SK-N-SH treated with all-trans-retinoic acid at 6 μM for 48 hours (cell line): ENCODE results near the gene TMEM150A.

ENCODE experiments used
- ATAC-seq: fragments of 200-7000 bp; cut with Tn5 transposase; 3 replicates; pipeline ENCODE4 v1.9.1; 2020; ENCODE audit warnings: mild to moderate bottlenecking, moderate library complexity
- ARNTL ChIP-seq: fragments of 450-650 bp; formaldehyde crosslinking; IDR thresholded peaks from 2 replicates; pipeline ENCODE4 v1.5.0; 2020; ENCODE audit warnings: low read depth, mild to moderate bottlenecking, moderate library complexity, borderline replicate concordance
- BACH2 ChIP-seq: fragments of 250-450 bp; sonication (Bioruptor Pico); IDR thresholded peaks from 2 replicates; pipeline ENCODE4 v1.9.0; 2021; ENCODE audit warnings: mild to moderate bottlenecking, borderline replicate concordance
- CSDC2 ChIP-seq: fragments of 250-450 bp; sonication (Bioruptor Pico); IDR thresholded peaks from 2 replicates; pipeline ENCODE4 v1.5.0; 2020; ENCODE audit warnings: mild to moderate bottlenecking, moderate library complexity
- CSRNP3 ChIP-seq: fragments of 250-450 bp; sonication (Bioruptor Pico); IDR thresholded peaks from 2 replicates; pipeline ENCODE4 v1.5.1; 2021; ENCODE audit warnings: mild to moderate bottlenecking, moderate library complexity
- ESRRG ChIP-seq: fragments of 250-450 bp; sonication (Bioruptor Pico); IDR thresholded peaks from 2 replicates; pipeline ENCODE4 v1.6.1; 2021; ENCODE audit warnings: mild to moderate bottlenecking
- GLIS3 ChIP-seq: fragments of 250-450 bp; sonication (Bioruptor Pico); IDR thresholded peaks from 2 replicates; pipeline ENCODE4 v1.5.0; 2020; ENCODE audit warnings: mild to moderate bottlenecking, moderate library complexity
- ISL1 ChIP-seq: fragments of 250-450 bp; sonication (Bioruptor Pico); IDR thresholded peaks from 2 replicates; pipeline ENCODE4 v2.1.2; 2022; ENCODE audit warnings: mild to moderate bottlenecking, moderate library complexity
- OSR1 ChIP-seq: fragments of 250-450 bp; sonication (Bioruptor Pico); IDR thresholded peaks from 2 replicates; pipeline ENCODE4 v1.8.0; 2022; ENCODE audit warnings: moderate library complexity, mild to moderate bottlenecking, inconsistent platforms
- PATZ1 ChIP-seq: fragments of 250-450 bp; sonication (Bioruptor Pico); IDR thresholded peaks from 2 replicates; pipeline ENCODE4 v1.8.0; 2020; ENCODE audit warnings: mild to moderate bottlenecking, moderate library complexity, borderline replicate concordance
- POU6F1 ChIP-seq: fragments of 250-450 bp; sonication (Bioruptor Pico); IDR thresholded peaks from 2 replicates; pipeline ENCODE4 v1.8.0; 2021; ENCODE audit warnings: low read depth, mild to moderate bottlenecking, moderate library complexity, borderline replicate concordance
- PPARA ChIP-seq: fragments of 250-450 bp; sonication (Bioruptor Pico); IDR thresholded peaks from 2 replicates; pipeline ENCODE4 v1.5.0; 2020; ENCODE audit warnings: mild to moderate bottlenecking, borderline replicate concordance
- RARB ChIP-seq: fragments of 250-450 bp; sonication (Bioruptor Pico); IDR thresholded peaks from 2 replicates; pipeline ENCODE4 v1.8.0; 2021; ENCODE audit warnings: mild to moderate bottlenecking, moderate library complexity
- SNAI2 ChIP-seq: fragments of 250-450 bp; sonication (Bioruptor Pico); IDR thresholded peaks from 2 replicates; pipeline ENCODE4 v1.5.0; 2020; ENCODE audit warnings: mild to moderate bottlenecking, moderate library complexity
- TCF4 ChIP-seq: fragments of 250-450 bp; sonication (Bioruptor Pico); IDR thresholded peaks from 2 replicates; pipeline ENCODE4 v1.8.0; 2021; ENCODE audit warnings: mild to moderate bottlenecking, moderate library complexity, borderline replicate concordance
- TSHZ2 ChIP-seq: fragments of 250-450 bp; sonication (Bioruptor Pico); IDR thresholded peaks from 2 replicates; pipeline ENCODE4 v1.5.0; 2020; ENCODE audit warnings: mild to moderate bottlenecking, moderate library complexity
- ZC3H10 ChIP-seq: fragments of 250-450 bp; sonication (Bioruptor Pico); IDR thresholded peaks from 2 replicates; pipeline ENCODE4 v1.5.1; 2021; ENCODE audit warnings: mild to moderate bottlenecking, moderate library complexity
- ZFP3 ChIP-seq: fragments of 250-450 bp; sonication (Bioruptor Pico); IDR thresholded peaks from 2 replicates; pipeline ENCODE4 v1.5.0; 2020; ENCODE audit warnings: mild to moderate bottlenecking, moderate library complexity
- ZFP30 ChIP-seq: fragments of 450-650 bp; formaldehyde crosslinking; IDR thresholded peaks from 2 replicates; pipeline ENCODE4 v1.5.0; 2022; ENCODE audit warnings: mild to moderate bottlenecking, moderate library complexity
- ZNF565 ChIP-seq: fragments of 450-650 bp; formaldehyde crosslinking; conservative IDR thresholded peaks from 2 replicates; pipeline ENCODE4 v1.5.0; 2020; ENCODE audit warnings: low read depth, mild to moderate bottlenecking, moderate library complexity
- ZNF70 ChIP-seq: fragments of 450-650 bp; formaldehyde crosslinking; IDR thresholded peaks from 2 replicates; pipeline ENCODE4 v1.5.0; 2020; ENCODE audit warnings: mild to moderate bottlenecking, moderate library complexity
- ZNF8 ChIP-seq: fragments of 450-650 bp; formaldehyde crosslinking; IDR thresholded peaks from 2 replicates; pipeline ENCODE4 v1.5.0; 2020; ENCODE audit warnings: mild to moderate bottlenecking, moderate library complexity

The TMEM150A gene

GRCh38 chr2:85549095-85549494, 53.4 kb downstream of the TMEM150A start:
- no peak for TF ChIP-seq ZC3H10
- TF ChIP-seq ZFP30 (CRISPR knock-in tag) = no peak
- TF ChIP-seq CSRNP3 (CRISPR knock-in tag) = no peak
- TF ChIP-seq BACH2 (CRISPR knock-in tag) = no peak
- no peak for TF ChIP-seq ZNF8 (CRISPR knock-in tag)
- TF ChIP-seq SNAI2 = no peak
- TF ChIP-seq PATZ1 = no peak
- no peak for TF ChIP-seq POU6F1
- no peak for TF ChIP-seq OSR1 (CRISPR knock-in tag)
- TF ChIP-seq RARB = no peak
- TF ChIP-seq ZNF70 (CRISPR knock-in tag) = no peak
- TF ChIP-seq GLIS3 = no peak
- no peak for TF ChIP-seq ARNTL (CRISPR knock-in tag)
- TF ChIP-seq TSHZ2 = no peak
- TF ChIP-seq PPARA (CRISPR knock-in tag) = no peak
- TF ChIP-seq ZFP3 (CRISPR knock-in tag) = no peak
- no peak for TF ChIP-seq CSDC2 (CRISPR knock-in tag)
- TF ChIP-seq ZNF565 = no peak
- TF ChIP-seq ESRRG (CRISPR knock-in tag) = no peak
- TF ChIP-seq TCF4 = no peak
- TF ChIP-seq, all 23 proteins: peak for 0
- no peak for ATAC-seq

GRCh38 chr2:85548608-85548900, 53.9 kb downstream of the TMEM150A start:
- no peak; the same call in 2 of the 3 replicates for ATAC-seq
- TF ChIP-seq ZFP3 (CRISPR knock-in tag) = no peak
- no peak for TF ChIP-seq ZNF70 (CRISPR knock-in tag)
- no peak for TF ChIP-seq ARNTL (CRISPR knock-in tag)
- TF ChIP-seq PPARA (CRISPR knock-in tag) = no peak
- no peak for TF ChIP-seq POU6F1
- TF ChIP-seq ISL1 (CRISPR knock-in tag) = no peak
- no peak for TF ChIP-seq ESRRG (CRISPR knock-in tag)
- no peak for TF ChIP-seq ZC3H10
- no peak for TF ChIP-seq ZNF565
- TF ChIP-seq ZNF8 (CRISPR knock-in tag) = no peak
- TF ChIP-seq CSDC2 (CRISPR knock-in tag) = no peak
- TF ChIP-seq GLIS3 = no peak
- TF ChIP-seq BACH2 (CRISPR knock-in tag) = no peak
